Esophagus (tissue), 2 donors: ENCODE measurements around the gene RAB8B. TPM values are rescaled to one million over a fixed set of nuclear protein-coding genes. Genes with fewer than 3 reads are reported as not detected.

Experiments used
- H3K27ac ChIP-seq, 2 donors: one replicate each; pipeline ENCODE4 v1.5.1; 2013; ENCODE audit warnings: low read depth in 2 of 2, mild to moderate bottlenecking in 2 of 2, inconsistent platforms in 1 of 2, low read length in 1 of 2, moderate library complexity in 1 of 2
- H3K27me3 ChIP-seq, 2 donors: one replicate each; pipeline ENCODE4 v1.6.1; 2013; ENCODE audit warnings: low read length in 2 of 2, control low read depth in 1 of 2, mild to moderate bottlenecking in 1 of 2; ENCODE audit not compliant: insufficient read depth in 2 of 2, control insufficient read depth in 1 of 2
- H3K36me3 ChIP-seq, 2 donors: one replicate each; pipeline ENCODE4 v1.6.1; 2013; ENCODE audit warnings: low read length in 1 of 2; ENCODE audit not compliant: control insufficient read depth in 2 of 2, insufficient read depth in 2 of 2
- H3K4me1 ChIP-seq, 2 donors: one replicate each; pipeline ENCODE4 v1.6.1; 2013; ENCODE audit warnings: low read length in 1 of 2; ENCODE audit not compliant: control insufficient read depth in 2 of 2, insufficient read depth in 2 of 2
- H3K4me3 ChIP-seq, 2 donors: one replicate each; pipeline ENCODE4 v1.5.1; 2013; ENCODE audit warnings: low read length in 2 of 2, mild to moderate bottlenecking in 2 of 2, low read depth in 1 of 2, moderate library complexity in 1 of 2
- H3K9me3 ChIP-seq, 2 donors: one replicate each; pipeline ENCODE4 v1.6.1; 2013; ENCODE audit warnings: mild to moderate bottlenecking in 2 of 2, low read depth in 1 of 2, low read length in 1 of 2, moderate library complexity in 1 of 2; ENCODE audit not compliant: control insufficient read depth in 2 of 2, insufficient read depth in 1 of 2
- WGBS, 2 donors: extraction: QIAGEN DNeasy Blood & Tissue Kit; methylation state at CpG; one replicate each; pipeline ENCODE4 v1.1.7; 2013; 5-methylcytosine and 5-hydroxymethylcytosine counted together
- polyA plus RNA-seq, 2 donors: library from polyadenylated mRNA; stranded (reverse); fragments of 200-250 nt; gene quantifications; one replicate each; pipeline ENCODE4 v1.2.3, GENCODE V29; 2013
- donor health status: healthy with polysubstance abuse.
- donor health status: Bipolar disorder and iron deficiency.

Gene RAB8B
- polyA plus RNA-seq, 2 donors = 1.9 to 2.8 TPM

- 86 to 87% methylated on average over 3 of the region's 3 CpGs for WGBS, 2 donors
- no peak overlapping the region for H3K4me3 ChIP-seq
Observed at GRCh38 chr15:63274427-63274826, 85.0 kb downstream of the RAB8B start.

DNA sequence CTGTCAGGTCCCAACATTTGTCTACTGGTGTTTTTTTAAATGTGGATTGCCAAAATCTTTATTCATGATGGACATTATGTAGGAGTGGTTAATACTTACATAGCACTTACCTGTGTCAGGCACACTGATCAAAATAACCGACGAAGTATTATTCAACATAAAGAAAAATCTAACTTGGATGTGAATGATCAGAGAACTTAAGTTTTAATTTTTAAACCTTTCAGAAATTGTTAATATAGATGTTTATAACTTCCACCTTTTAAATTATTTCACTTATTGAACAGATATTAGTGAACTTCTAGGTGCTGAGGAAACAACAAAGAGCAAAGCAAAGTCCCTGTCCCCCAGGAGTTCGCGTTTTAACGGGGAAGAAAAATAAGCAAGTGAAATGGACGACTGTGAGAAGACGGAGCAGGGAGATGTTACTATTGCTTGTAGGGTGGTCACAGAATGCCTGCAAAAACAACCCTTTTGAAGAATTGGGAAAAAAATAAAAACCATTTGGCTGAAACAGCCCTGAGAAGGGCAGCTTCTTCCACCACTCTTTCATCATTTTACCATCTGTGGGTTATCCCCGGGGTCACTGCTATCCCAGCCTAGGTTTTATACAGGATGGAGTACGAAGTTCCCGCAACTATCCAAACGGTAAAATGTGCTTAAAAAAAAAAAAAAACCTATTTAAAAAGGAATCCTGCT lies 87.1 kb downstream of the RAB8B start:
- Histone ChIP-seq H3K9me3 (no peaks in the 10 kb centered on the region), H3K4me3 (peak overlapping the region; percentile 53 to 64), H3K4me1 (no peaks in the 10 kb centered on the region), H3K27me3 (no peaks in the 10 kb centered on the region), H3K27ac (peak overlapping the region in 1 of 2 donors; percentile 31), H3K36me3 (no peaks in the 10 kb centered on the region)
- WGBS, 2 donors = 18 to 21% methylated on average over 11 of the region's 11 CpGs

More at GRCh38 chr15:63274427-63274826, 85.0 kb downstream of the RAB8B start:
- H3K4me1 ChIP-seq = no peaks in the 10 kb centered on the region
- H3K36me3 ChIP-seq = no peaks in the 10 kb centered on the region
- H3K27me3 ChIP-seq = no peaks in the 10 kb centered on the region
- H3K9me3 ChIP-seq = no peaks in the 10 kb centered on the region
- H3K27ac ChIP-seq = peak overlapping the region in 1 of 2 donors; percentile 3

GRCh38 chr15:63277038-63277892 lies 87.9 kb downstream of the RAB8B start, which contains the start of gene APH1B:
Gene APH1B, plus strand, starts transcription at chr15:63277605. Its CDS starts 19 bp downstream, at chr15:63277624.
- no peaks in the 10 kb centered on the region for H3K4me1 ChIP-seq
- peak within 1 kb of the TSS; percentile 78 to 84 for H3K27ac ChIP-seq
- H3K9me3 ChIP-seq = no peaks in the 10 kb centered on the region
- H3K4me3 ChIP-seq = peak within 1 kb of the TSS; percentile 64 to 73
- WGBS, 2 donors = 1% methylated on average over 76 to 102 of the region's 102 CpGs
- H3K36me3 ChIP-seq = no peaks in the 10 kb centered on the region
- H3K27me3 ChIP-seq = no peaks in the 10 kb centered on the region

DNA sequence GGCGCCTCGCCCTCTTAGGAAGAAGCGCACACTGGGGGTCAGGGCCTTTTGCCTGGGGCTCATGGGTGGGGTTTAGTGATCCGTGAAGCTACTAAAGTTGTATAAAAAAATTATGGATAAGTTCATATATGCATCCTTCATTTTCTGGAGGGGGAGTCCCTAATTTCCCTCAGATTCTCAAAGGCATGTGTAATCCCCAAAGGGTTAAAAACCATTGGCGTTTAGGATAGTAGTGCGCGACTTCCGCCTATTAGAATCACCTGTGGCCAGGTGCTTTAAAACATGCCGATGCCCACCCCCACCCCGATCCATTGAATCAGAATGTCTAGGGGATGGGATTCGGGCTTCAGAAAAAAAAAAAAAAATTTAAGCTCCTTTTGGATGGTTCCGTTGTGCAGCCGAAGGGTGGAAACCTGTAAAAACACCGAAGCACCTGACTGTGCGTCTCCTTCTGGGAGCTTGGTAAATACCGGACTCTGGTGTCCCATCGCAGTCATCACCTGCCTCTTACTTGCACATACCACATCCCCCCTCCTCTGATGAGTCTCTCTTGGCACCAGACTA lies 88.6 kb downstream of the RAB8B start:
- no peaks in the 10 kb centered on the region for H3K4me1 ChIP-seq
- 7 to 11% methylated on average over 17 of the region's 17 CpGs for WGBS, 2 donors
- no peaks in the 10 kb centered on the region for H3K36me3 ChIP-seq
- H3K4me3 ChIP-seq = peak overlapping the region; percentile 64 to 73
- H3K27me3 ChIP-seq = no peaks in the 10 kb centered on the region
- H3K9me3 ChIP-seq = no peaks in the 10 kb centered on the region
- peak overlapping the region; percentile 78 to 81 for H3K27ac ChIP-seq

GRCh38 chr15:63283126-63283525 lies 93.7 kb downstream of the RAB8B start:
- Histone ChIP-seq H3K27ac (no peak overlapping the region), H3K4me3 (no peak overlapping the region), H3K27me3 (no peaks in the 10 kb centered on the region), H3K36me3 (no peaks in the 10 kb centered on the region), H3K4me1 (no peaks in the 10 kb centered on the region), H3K9me3 (no peaks in the 10 kb centered on the region)
- 80 to 85% methylated on average over 9 of the region's 9 CpGs for WGBS, 2 donors

DNA sequence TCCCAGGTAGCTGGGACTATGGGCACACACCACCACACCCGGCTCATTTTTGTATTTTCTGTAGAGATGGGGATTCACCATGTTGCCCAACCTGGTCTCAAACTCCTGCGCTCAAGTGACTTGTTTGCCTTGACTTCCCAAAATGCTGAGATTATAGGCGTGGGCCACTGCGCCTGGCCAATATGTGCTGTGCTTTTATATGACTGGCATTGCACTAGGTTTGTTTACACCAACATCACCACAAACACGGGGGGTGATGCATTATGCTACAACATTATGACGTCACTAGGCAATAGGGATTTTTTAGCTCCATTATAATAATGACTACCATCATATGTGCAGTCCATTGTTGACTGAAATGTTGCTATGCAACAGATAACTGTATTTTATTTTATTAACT lies 94.9 kb downstream of the RAB8B start:
- no peak overlapping the region for H3K27ac ChIP-seq
- H3K36me3 ChIP-seq = no peaks in the 10 kb centered on the region
- 91 to 93% methylated on average over 6 of the region's 6 CpGs for WGBS, 2 donors
- no peaks in the 10 kb centered on the region for H3K4me1 ChIP-seq
- H3K9me3 ChIP-seq = no peaks in the 10 kb centered on the region
- H3K27me3 ChIP-seq = no peaks in the 10 kb centered on the region
- H3K4me3 ChIP-seq = no peak overlapping the region

GRCh38 chr15:63287109-63287508 lies 97.7 kb downstream of the RAB8B start:
- no peaks in the 10 kb centered on the region for H3K27me3 ChIP-seq
- H3K27ac ChIP-seq = no peak overlapping the region
- no peak overlapping the region for H3K4me3 ChIP-seq
- H3K36me3 ChIP-seq = no peaks in the 10 kb centered on the region
- 83 to 94% methylated on average over 2 of the region's 2 CpGs for WGBS, 2 donors
- H3K9me3 ChIP-seq = no peaks in the 10 kb centered on the region
- no peaks in the 10 kb centered on the region for H3K4me1 ChIP-seq

- Histone ChIP-seq H3K9me3 (no peaks in the 10 kb centered on the region), H3K27ac (no peak overlapping the region), H3K27me3 (no peaks in the 10 kb centered on the region), H3K36me3 (no peaks in the 10 kb centered on the region), H3K4me1 (no peaks in the 10 kb centered on the region), H3K4me3 (no peak overlapping the region)
- 63 to 82% methylated on average over 1 of the region's 1 CpG for WGBS, 2 donors
Observed at GRCh38 chr15:63288342-63288741, 98.9 kb downstream of the RAB8B start.

GRCh38 chr15:63288778-63289378 lies 99.5 kb downstream of the RAB8B start:
- 2 to 4% methylated on average over 4 of the region's 4 CpGs for WGBS, 2 donors
- Histone ChIP-seq H3K4me3 (no peak overlapping the region), H3K27ac (no peak overlapping the region), H3K36me3 (no peaks in the 10 kb centered on the region), H3K4me1 (no peaks in the 10 kb centered on the region), H3K9me3 (no peaks in the 10 kb centered on the region), H3K27me3 (no peaks in the 10 kb centered on the region)
